Measurements from ENCODE around the gene CCR5AS.
"Not testable (repeated sequence)": the region's sequence is repeated elsewhere in the genome, so short reads cannot be mapped to it uniquely, and the experiment has no call there.

Gene CCR5AS

GRCh38 chr3:46405301-46406019, 1.4 kb downstream of the CCR5AS start:
- Histone ChIP-seq H3F3A (ENCODE audit: insufficient read depth) (peaks cover 3% of the 10 kb centered on the region; the same call in 1 of the 2 replicates), H3K36me3 (ENCODE audit: low read depth) (no peaks in the 10 kb centered on the region), H3K4me2 (ENCODE audit: unreplicated experiment) (no peak overlapping the region), H3K79me2 (ENCODE audit: insufficient read depth) (no peaks in the 10 kb centered on the region), H3K4me3 (no peak overlapping the region), H3K9ac (no peak overlapping the region), H3K27ac (no peak overlapping the region), H3K4me1 (ENCODE audit: insufficient read depth) (peaks cover 15% of the 10 kb centered on the region), H3K9me2 (ENCODE audit: insufficient read depth) (no peaks in the 10 kb centered on the region), H2AFZ (no peak overlapping the region), H3K27me3 (replicated peaks; ENCODE audit: insufficient read depth) (peaks cover 36% of the 10 kb centered on the region; the same call in 1 of the 2 replicates), H4K20me1 (ENCODE audit: insufficient read depth) (no peaks in the 10 kb centered on the region), H3K9me3 (ENCODE audit: low read depth) (no peaks in the 10 kb centered on the region)
- DNase-seq: no peak
- TF ChIP-seq EZH2phosphoT487 (IDR thresholded peaks at IDR 0.05; ENCODE audit: insufficient read depth, low read depth) (no peak), EZH2 (IDR thresholded peaks at IDR 0.05; ENCODE audit: insufficient read depth, poor library complexity, severe bottlenecking) (no peak)
- WGBS, 2 experiments (ENCODE audit: low coverage in 1 of 2, low lambda C conversion rate in 2 of 2, missing lambda C conversion rate in 2 of 2): 74 to 80% methylated on average over 10 to 11 of the region's 11 CpGs
- in situ Hi-C loops (cut with MboI): no loop called here

DNA sequence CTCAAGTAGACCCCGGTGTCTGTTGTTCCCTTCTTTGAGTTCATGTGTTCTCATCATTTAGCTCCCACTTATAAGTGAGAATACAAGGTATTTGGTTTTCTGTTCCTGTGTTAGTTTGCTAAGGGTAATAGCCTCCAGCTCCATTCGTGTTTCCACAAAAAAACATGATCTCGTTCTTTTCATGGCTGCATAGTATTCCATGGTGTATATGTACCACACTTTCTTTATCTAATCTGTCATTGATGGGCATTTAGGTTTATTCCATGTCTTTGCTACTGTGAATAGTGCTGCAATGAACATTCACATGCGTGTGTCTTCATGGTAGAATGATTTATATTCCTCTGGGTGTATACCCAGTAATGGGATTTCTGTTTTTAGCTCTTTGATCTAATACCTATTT, 4.0 kb downstream of the CCR5AS start:
- H2AFZ ChIP-seq; H3K9me3 ChIP-seq (ENCODE audit: low read depth); H3K4me3 ChIP-seq; DNase-seq; H3K79me2 ChIP-seq (ENCODE audit: insufficient read depth); H3K4me2 ChIP-seq (ENCODE audit: unreplicated experiment); H3K27ac ChIP-seq; H3K9me2 ChIP-seq (ENCODE audit: insufficient read depth); in situ Hi-C loops (cut with MboI); H3K9ac ChIP-seq; H4K20me1 ChIP-seq (ENCODE audit: insufficient read depth); H3K36me3 ChIP-seq (ENCODE audit: low read depth): not testable (repeated sequence)
- H3K4me1 ChIP-seq (ENCODE audit: insufficient read depth): peaks cover 23% of the 10 kb centered on the region
- WGBS, 2 experiments (ENCODE audit: low coverage in 1 of 2, low lambda C conversion rate in 2 of 2, missing lambda C conversion rate in 2 of 2): 75% methylated on average over 4 of the region's 4 CpGs
- peaks cover 17% of the 10 kb centered on the region; the same call in 1 of the 2 replicates for H3F3A ChIP-seq (ENCODE audit: insufficient read depth)
- peaks cover 33% of the 10 kb centered on the region; the same call in 1 of the 2 replicates for H3K27me3 ChIP-seq (replicated peaks; ENCODE audit: insufficient read depth)

DNA sequence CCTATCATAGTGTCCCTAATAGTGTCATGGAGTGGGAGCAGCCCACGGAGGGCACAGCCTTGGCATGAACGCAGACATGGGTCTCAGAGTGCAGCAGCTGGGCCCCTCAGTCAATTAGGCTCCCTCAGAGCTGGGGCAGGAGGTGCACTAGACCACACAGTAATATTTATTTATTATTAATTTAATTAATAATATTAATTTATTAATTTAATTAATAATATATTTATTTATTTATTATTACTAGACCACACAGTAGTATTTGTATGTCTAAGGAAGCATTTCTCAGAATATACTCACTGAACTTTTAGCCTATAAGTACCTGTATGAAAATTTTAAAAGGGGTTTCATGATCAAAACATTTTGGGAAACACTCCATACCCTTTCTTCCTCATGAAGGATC, 5.3 kb downstream of the CCR5AS start:
- TF ChIP-seq EZH2 (IDR thresholded peaks at IDR 0.05; ENCODE audit: insufficient read depth, poor library complexity, severe bottlenecking): no peak
- no peak for TF ChIP-seq EZH2phosphoT487 (IDR thresholded peaks at IDR 0.05; ENCODE audit: insufficient read depth, low read depth)
- Histone ChIP-seq H3K4me1 (ENCODE audit: insufficient read depth) (peaks cover 14% of the 10 kb centered on the region), H3K9me3 (ENCODE audit: low read depth) (no peaks in the 10 kb centered on the region), H2AFZ (no peak overlapping the region), H3K4me2 (ENCODE audit: unreplicated experiment) (no peak overlapping the region), H3F3A (ENCODE audit: insufficient read depth) (peaks cover 17% of the 10 kb centered on the region; the same call in 1 of the 2 replicates), H3K9me2 (ENCODE audit: insufficient read depth) (no peaks in the 10 kb centered on the region), H3K27ac (no peak overlapping the region), H3K36me3 (ENCODE audit: low read depth) (no peaks in the 10 kb centered on the region), H3K9ac (no peak overlapping the region), H3K27me3 (replicated peaks; ENCODE audit: insufficient read depth) (peaks cover 41% of the 10 kb centered on the region), H3K79me2 (ENCODE audit: insufficient read depth) (no peaks in the 10 kb centered on the region), H4K20me1 (ENCODE audit: insufficient read depth) (no peaks in the 10 kb centered on the region), H3K4me3 (no peak overlapping the region)
- in situ Hi-C loops (cut with MboI): no loop called here
- WGBS, 2 experiments (ENCODE audit: low coverage in 1 of 2, low lambda C conversion rate in 2 of 2, missing lambda C conversion rate in 2 of 2): 100% methylated on average over 2 of the region's 2 CpGs
- DNase-seq: no peak

GRCh38 chr3:46400846-46401245, 6.0 kb downstream of the CCR5AS start:
- Histone ChIP-seq H3K4me1 (ENCODE audit: insufficient read depth) (peaks cover 14% of the 10 kb centered on the region), H3K4me2 (ENCODE audit: unreplicated experiment) (no peak overlapping the region), H3K79me2 (ENCODE audit: insufficient read depth) (no peaks in the 10 kb centered on the region), H3K4me3 (no peak overlapping the region), H3K27ac (no peak overlapping the region), H4K20me1 (ENCODE audit: insufficient read depth) (no peaks in the 10 kb centered on the region), H3F3A (ENCODE audit: insufficient read depth) (peaks cover 17% of the 10 kb centered on the region; the same call in 1 of the 2 replicates), H3K9ac (no peak overlapping the region), H3K36me3 (ENCODE audit: low read depth) (no peaks in the 10 kb centered on the region), H2AFZ (no peak overlapping the region), H3K9me2 (ENCODE audit: insufficient read depth) (no peaks in the 10 kb centered on the region), H3K27me3 (replicated peaks; ENCODE audit: insufficient read depth) (peaks cover 41% of the 10 kb centered on the region), H3K9me3 (ENCODE audit: low read depth) (no peaks in the 10 kb centered on the region)
- WGBS, 2 experiments (ENCODE audit: low coverage in 1 of 2, low lambda C conversion rate in 2 of 2, missing lambda C conversion rate in 2 of 2): 76 to 79% methylated on average over 5 of the region's 5 CpGs
- in situ Hi-C loops (cut with MboI): no loop called here
- TF ChIP-seq EZH2phosphoT487 (IDR thresholded peaks at IDR 0.05; ENCODE audit: insufficient read depth, low read depth): no peak
- TF ChIP-seq EZH2 (IDR thresholded peaks at IDR 0.05; ENCODE audit: insufficient read depth, poor library complexity, severe bottlenecking): no peak
- no peak for DNase-seq

Measured in GM23248 (cell line).